GM19467 (cell line): Measurements from ENCODE around the gene ERBB3.
"Not testable (repeated sequence)": the region's sequence is repeated elsewhere in the genome, so short reads cannot be mapped to it uniquely, and the experiment has no call there.

Experiments
- ATAC-seq: cut with Tn5 transposase; IDR thresholded peaks from one replicate; pipeline ENCODE4 v1.9.1; 2021; ENCODE audit warnings: mild to moderate bottlenecking, moderate library complexity; ENCODE audit not compliant: unreplicated experiment

Gene ERBB3

GRCh38 chr12:56079723-56080555 is at the start of gene ERBB3:
ERBB3 (plus strand) TSS chr12:56080165; CDS start chr12:56080301, 136 bp downstream.
- no peak for ATAC-seq

- ATAC-seq, result no peak
Observed at GRCh38 chr12:56031987-56032386, 48.0 kb upstream of the ERBB3 start.

GRCh38 chr12:56034586-56035332 is 45.2 kb upstream of the ERBB3 start:
- ATAC-seq, result no peak

DNA sequence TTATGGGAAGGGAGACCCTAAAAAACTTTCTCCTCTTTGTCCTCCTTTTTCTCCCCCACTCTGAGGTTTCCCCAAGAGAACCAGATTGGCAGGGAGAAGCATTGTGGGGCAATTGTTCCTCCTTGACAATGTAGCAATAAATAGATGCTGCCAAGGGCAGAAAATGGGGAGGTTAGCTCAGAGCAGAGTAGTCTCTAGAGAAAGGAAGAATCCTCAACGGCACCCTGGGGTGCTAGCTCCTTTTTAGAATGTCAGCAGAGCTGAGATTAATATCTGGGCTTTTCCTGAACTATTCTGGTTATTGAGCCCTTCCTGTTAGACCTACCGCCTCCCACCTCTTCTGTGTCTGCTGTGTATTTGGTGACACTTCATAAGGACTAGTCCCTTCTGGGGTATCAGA is 42.8 kb upstream of the ERBB3 start:
- no peak for ATAC-seq

- no peak for ATAC-seq
Observed at GRCh38 chr12:56038022-56038655, 41.8 kb upstream of the ERBB3 start.

GRCh38 chr12:56040151-56040550 is 39.8 kb upstream of the ERBB3 start:
- no peak for ATAC-seq

GRCh38 chr12:56040963-56041551 is 38.9 kb upstream of the ERBB3 start:
- peak; percentile 12 for ATAC-seq

DNA sequence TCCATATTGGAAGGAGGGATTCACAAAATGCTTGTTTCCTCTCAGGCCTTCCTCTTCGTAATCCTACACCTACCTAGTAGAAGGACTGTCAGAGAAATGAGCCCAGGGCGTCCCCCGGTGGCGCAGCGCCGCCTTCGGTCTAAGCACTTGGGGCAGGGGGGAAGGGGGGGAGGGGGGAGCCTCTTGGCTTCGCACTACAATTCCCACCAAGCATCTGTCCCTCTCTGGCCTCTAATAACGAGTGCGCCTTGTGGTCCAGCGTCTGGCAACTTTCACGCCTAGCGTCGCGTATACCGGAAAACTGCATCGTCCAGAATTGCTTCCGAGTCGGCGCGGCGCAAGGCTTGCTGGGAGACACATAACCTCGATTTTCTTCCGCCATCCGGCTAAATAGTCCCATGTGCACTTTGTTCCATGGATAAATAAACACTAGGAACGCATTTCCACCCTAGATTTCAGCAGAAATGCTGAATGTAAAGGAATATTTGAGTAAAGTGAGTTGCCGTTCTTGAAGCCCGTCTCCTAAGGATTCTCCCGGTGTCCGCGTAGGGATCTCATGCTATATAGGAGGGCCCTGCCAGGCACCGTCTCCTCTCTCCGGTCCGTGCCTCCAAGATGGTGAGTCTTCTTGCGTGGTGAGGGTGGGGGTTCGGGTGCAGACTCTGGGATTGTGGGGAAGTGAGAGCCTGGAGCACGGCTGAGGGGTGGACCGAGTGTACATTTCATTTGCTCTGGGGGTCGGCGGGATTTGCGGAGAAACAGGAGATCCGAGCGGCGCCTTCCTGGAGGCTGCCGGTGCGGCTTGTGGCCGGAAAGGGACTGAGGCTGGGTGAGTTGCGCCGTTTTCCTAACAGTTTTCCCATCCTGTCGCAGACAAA is 38.2 kb upstream of the ERBB3 start, which contains the start of gene RPS26:
Gene RPS26, plus strand, starts transcription at position 367 of the 878 bp plus-strand sequence. Its CDS starts 249 bp downstream, at position 616.
- ATAC-seq, result peak; percentile 80

DNA sequence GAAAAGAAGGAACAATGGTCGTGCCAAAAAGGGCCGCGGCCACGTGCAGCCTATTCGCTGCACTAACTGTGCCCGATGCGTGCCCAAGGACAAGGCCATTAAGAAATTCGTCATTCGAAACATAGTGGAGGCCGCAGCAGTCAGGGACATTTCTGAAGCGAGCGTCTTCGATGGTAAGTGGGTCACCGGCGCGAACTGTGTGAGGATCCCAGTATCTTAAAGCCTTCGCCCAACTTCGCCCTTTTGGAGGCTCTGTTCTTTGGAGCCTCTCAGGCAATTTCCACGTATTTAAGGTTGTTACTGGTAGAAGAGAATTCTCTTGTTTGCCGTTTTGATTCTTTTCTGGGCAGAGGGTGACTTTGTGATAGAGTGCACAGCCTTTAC is 37.5 kb upstream of the ERBB3 start:
- not testable (repeated sequence) for ATAC-seq

GRCh38 chr12:56042843-56043242 is 37.1 kb upstream of the ERBB3 start:
- no peak for ATAC-seq

GRCh38 chr12:56046027-56046780 is 33.8 kb upstream of the ERBB3 start:
- no peak for ATAC-seq

DNA sequence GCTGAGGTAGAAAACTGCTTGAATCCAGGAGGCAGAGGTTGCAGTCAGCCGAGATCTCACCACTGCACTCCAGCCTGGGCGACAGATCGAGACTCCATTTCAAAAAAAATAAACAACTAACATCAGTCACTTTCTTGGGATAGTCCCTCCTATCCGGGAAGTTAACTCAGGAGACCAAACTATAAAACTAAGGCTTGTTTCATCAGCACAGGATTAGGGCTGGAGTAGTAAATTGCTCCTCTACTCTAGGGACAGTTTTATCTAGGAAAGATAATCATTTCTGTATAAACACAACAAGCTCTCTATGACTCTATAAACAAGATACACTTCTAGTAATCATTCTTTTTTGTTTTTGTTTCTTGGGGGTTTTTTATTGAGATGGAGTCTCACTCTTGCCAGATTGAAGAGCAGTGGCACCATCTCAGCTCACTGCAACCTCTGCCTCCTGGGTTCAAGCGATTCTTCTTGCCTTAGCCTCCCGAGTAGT is 26.5 kb upstream of the ERBB3 start:
- ATAC-seq, result no peak

- ATAC-seq, result not testable (repeated sequence)
Observed at GRCh38 chr12:56059964-56060363, 20.0 kb upstream of the ERBB3 start.

- no peak for ATAC-seq
Observed at GRCh38 chr12:56061982-56062381, 18.0 kb upstream of the ERBB3 start.

- no peak for ATAC-seq
Observed at GRCh38 chr12:56062996-56063395, 17.0 kb upstream of the ERBB3 start.

GRCh38 chr12:56071648-56072047 is 8.3 kb upstream of the ERBB3 start:
- no peak for ATAC-seq

- no peak for ATAC-seq
Observed at GRCh38 chr12:56074396-56074795, 5.6 kb upstream of the ERBB3 start.

DNA sequence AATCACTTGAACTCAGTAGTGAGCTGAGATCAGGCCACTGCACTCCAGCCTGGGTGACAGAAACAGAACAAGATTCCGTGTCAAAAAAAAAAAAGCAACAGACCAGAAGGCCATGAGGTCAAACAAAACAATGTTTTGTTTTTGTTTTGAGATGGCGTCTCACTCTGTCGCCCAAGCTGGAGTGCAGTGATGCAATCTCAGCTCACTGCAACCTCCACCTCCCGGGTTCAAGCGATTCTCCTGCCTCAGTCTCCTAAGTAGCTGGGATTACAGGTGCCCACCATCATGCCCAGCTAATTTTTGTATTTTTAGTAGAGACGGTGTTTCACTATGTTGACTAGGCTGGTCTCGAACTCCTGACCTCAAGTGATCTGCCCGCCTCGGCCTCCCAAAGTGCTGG is 2.0 kb upstream of the ERBB3 start:
- not testable (repeated sequence) for ATAC-seq

- ATAC-seq, result no peak
Observed at GRCh38 chr12:56078427-56078826, 1.5 kb upstream of the ERBB3 start.
